NCI-H526 treated with DMSO at 0.1 percent for 48 hours (cell line): ENCODE measurements around the gene TRNT1.

Experiments
- DNase-seq: peaks from one replicate; lab custom pipeline; 2025; lab: John Stamatoyannopoulos, UW

Gene TRNT1

GRCh38 chr3:3126477-3127431, at the start of gene TRNT1:
TRNT1 (plus strand) TSS chr3:3126940; CDS start chr3:3129041, 2,101 bp downstream.
- peak; percentile 79 for DNase-seq

GRCh38 chr3:3080309-3080708, 46.4 kb upstream of the TRNT1 start:
- DNase-seq, result no peak

GRCh38 chr3:3081381-3082233, 45.1 kb upstream of the TRNT1 start:
- DNase-seq, result no peak

GRCh38 chr3:3082234-3082924, 44.4 kb upstream of the TRNT1 start:
- no peak for DNase-seq

GRCh38 chr3:3084890-3085289, 41.9 kb upstream of the TRNT1 start:
- DNase-seq, result no peak

GRCh38 chr3:3085782-3086181, 41.0 kb upstream of the TRNT1 start:
- DNase-seq, result no peak

- DNase-seq, result no peak
These were observed 40.5 kb upstream of the TRNT1 start for GRCh38 chr3:3086239-3086638.

- DNase-seq, result no peak
These were observed 39.5 kb upstream of the TRNT1 start for GRCh38 chr3:3087279-3087678.

- DNase-seq, result no peak
These were observed 38.8 kb upstream of the TRNT1 start for GRCh38 chr3:3087716-3088465.

- no peak for DNase-seq
These were observed 37.7 kb upstream of the TRNT1 start for GRCh38 chr3:3089017-3089416.

- no peak for DNase-seq
These were observed 28.8 kb upstream of the TRNT1 start for GRCh38 chr3:3097958-3098357.

GRCh38 chr3:3101660-3102458, 24.9 kb upstream of the TRNT1 start:
- no peak for DNase-seq

- no peak for DNase-seq
These were observed 24.0 kb upstream of the TRNT1 start for GRCh38 chr3:3102751-3103150.

- no peak for DNase-seq
These were observed 21.5 kb upstream of the TRNT1 start for GRCh38 chr3:3105246-3105645.

GRCh38 chr3:3105815-3106214, 20.9 kb upstream of the TRNT1 start:
- no peak for DNase-seq

GRCh38 chr3:3107181-3107580, 19.6 kb upstream of the TRNT1 start:
- DNase-seq, result no peak

GRCh38 chr3:3107858-3108257, 18.9 kb upstream of the TRNT1 start:
- no peak for DNase-seq

- no peak for DNase-seq
These were observed 17.1 kb upstream of the TRNT1 start for GRCh38 chr3:3109407-3110298.

GRCh38 chr3:3110299-3110630, 16.5 kb upstream of the TRNT1 start, which contains the start of gene IL5RA:
IL5RA (minus strand) TSS chr3:3110374; CDS start chr3:3104984, 5,390 bp downstream.
- no peak for DNase-seq
